Muscle layer of duodenum (tissue), 2 donors: ENCODE results near the gene HLA-C.
"Not testable (repeated sequence)": the region's sequence is repeated elsewhere in the genome, so short reads cannot be mapped to it uniquely, and the experiment has no call there.

ENCODE experiments used
- H3K27ac ChIP-seq: one replicate; pipeline ENCODE4 v1.7.0; 2013; ENCODE audit warnings: mild to moderate bottlenecking, low read length
- H3K27me3 ChIP-seq: one replicate; pipeline ENCODE4 v1.7.0; 2013; ENCODE audit warnings: low read depth, mild to moderate bottlenecking, control low read depth, low read length
- H3K36me3 ChIP-seq, 2 donors: one replicate each; pipeline ENCODE4 v1.7.0; 2013; ENCODE audit warnings: low read length in 2 of 2, control low read depth in 1 of 2, mild to moderate bottlenecking in 1 of 2; ENCODE audit not compliant: insufficient read depth in 2 of 2, control insufficient read depth in 1 of 2
- H3K4me1 ChIP-seq, 2 donors: one replicate each; pipeline ENCODE4 v1.7.0; 2013; ENCODE audit warnings: low read length in 2 of 2, mild to moderate bottlenecking in 2 of 2, control low read depth in 1 of 2, moderate library complexity in 1 of 2; ENCODE audit not compliant: insufficient read depth in 2 of 2, control insufficient read depth in 1 of 2
- H3K4me3 ChIP-seq, 2 donors: one replicate each; pipeline ENCODE4 v1.7.0; 2013; ENCODE audit warnings: low read length in 2 of 2, low read depth in 1 of 2, mild to moderate bottlenecking in 1 of 2
- H3K9me3 ChIP-seq, 2 donors: one replicate each; pipeline ENCODE4 v1.7.0; 2013; ENCODE audit warnings: low read length in 2 of 2, control low read depth in 1 of 2, mild to moderate bottlenecking in 1 of 2; ENCODE audit not compliant: control insufficient read depth in 1 of 2
- donor health status: healthy.

Gene HLA-C

DNA sequence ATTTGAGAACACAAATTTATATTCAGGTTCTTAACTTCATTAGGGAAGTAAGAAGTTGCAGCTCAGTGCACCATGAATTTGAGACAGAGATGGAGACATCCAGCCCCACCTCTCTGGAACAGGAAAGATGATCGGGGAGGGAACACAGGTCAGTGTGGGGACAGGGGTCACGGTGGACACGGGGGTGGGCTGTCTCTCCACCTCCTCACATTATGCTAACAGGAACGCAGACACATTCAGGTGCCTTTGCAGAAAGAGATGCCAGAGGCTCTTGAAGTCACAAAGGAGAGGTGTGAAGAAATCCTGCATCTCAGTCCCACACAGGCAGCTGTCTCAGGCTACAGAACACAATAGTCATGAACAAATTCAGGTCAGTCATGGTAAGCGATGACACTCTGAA lies 3.1 kb downstream of the HLA-C start:
- H3K27me3 ChIP-seq, result no peaks in the 10 kb centered on the region
- H3K4me1 ChIP-seq, result peaks cover 0 to 28% of the 10 kb centered on the region in 2 donors
- no peaks in the 10 kb centered on the region for H3K9me3 ChIP-seq
- H3K36me3 ChIP-seq, result peaks cover 0 to 25% of the 10 kb centered on the region in 2 donors
- no peak overlapping the region for H3K4me3 ChIP-seq
- no peak overlapping the region for H3K27ac ChIP-seq

DNA sequence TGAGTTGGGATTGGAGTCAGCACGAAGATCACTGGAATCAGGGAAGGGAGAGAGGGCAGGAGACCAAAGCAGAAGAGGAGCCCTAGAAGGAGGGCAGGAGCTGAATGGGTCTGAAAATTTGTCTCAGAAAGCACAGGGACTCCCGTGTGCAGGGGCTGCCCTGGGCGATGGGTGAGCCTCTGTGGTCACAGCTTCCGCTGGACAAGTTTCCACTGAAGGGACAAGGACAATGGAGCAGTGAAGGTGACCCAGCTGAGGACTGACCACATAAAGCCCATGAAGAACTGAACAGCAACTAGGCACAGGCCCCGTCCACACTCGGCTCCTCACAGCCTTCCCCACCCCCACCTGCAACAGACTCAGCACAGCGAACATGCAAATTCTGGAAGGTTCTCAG lies 3.5 kb downstream of the HLA-C start:
- Histone ChIP-seq H3K4me1 (peaks cover 0 to 28% of the 10 kb centered on the region in 2 donors), H3K9me3 (no peaks in the 10 kb centered on the region), H3K27ac (no peak overlapping the region), H3K36me3 (peaks cover 0 to 25% of the 10 kb centered on the region in 2 donors), H3K27me3 (no peaks in the 10 kb centered on the region), H3K4me3 (no peak overlapping the region)

DNA sequence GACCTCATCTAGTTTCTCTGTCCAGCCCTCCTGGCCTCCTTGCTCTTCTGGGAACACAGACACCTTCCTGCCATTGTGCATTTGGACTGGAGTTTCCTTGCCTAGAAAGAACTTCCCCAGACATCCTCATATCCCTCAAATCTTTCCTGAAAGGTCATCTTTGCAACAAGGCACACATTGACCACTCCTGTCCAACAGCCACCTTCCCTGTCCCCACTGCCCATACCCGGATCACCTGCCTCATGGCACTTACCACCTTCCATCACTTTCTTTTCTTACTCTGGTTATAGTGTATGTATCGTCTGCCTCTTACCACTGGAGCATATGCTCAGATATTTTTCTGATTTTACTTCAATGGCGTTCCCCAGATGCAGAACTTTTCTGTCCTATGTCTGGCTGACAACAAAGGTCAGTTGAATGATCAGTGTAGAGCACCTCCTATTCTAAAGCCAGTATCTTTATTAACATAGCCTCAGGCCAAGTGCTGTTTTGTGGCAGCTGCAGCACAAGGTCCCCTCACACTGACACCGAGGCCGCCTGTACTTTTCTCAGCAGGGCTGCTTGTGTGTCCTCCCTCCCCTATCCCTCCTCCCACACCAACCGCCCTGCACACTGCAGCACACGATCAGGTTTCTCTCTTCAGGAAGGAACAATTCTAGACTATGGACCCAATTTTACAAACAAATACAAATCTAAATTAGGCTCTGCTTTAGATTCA lies 4.1 kb downstream of the HLA-C start:
- peaks cover 0 to 3% of the 10 kb centered on the region in 2 donors for H3K9me3 ChIP-seq
- H3K4me1 ChIP-seq, result peaks cover 0 to 28% of the 10 kb centered on the region in 2 donors
- H3K4me3 ChIP-seq, result no peak overlapping the region
- H3K27ac ChIP-seq, result no peak overlapping the region
- H3K36me3 ChIP-seq, result peaks cover 0 to 25% of the 10 kb centered on the region in 2 donors
- no peaks in the 10 kb centered on the region for H3K27me3 ChIP-seq

DNA sequence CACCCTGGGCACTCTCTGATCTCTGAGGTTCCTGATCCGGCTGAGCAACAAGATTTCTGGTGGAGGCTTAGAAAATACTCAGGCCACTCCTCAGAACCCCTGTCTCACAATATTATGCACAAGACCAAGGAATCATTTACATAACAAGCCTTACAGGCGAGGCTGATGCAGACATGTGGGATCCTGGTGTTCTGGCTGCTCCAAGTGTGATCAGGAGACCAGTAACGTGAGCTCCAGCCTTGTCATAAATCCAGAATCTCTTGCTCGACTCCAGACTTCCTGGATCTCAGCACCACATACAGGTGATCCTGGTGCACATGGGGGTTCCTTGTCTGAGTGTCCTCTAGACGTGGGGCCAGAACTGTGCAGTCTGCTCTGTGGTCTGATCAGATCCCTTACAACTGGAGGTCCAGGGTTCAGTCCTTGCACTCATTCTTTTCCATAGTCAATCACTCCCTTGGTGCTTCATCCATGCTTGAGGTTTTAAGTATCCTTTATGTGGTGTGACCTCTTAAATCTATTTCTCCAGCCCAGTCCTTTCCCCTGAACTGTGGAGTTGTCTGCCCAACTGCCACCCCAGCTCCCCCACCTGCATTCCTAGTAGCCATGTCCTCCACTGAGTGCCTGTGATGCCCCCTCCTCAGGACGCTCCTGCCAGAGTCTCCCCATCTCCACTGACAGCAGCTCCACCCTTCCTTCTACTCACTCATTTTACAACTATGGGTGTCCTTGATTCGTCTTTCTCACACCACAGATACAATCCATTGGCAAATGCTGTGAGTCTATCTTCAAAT lies 5.1 kb downstream of the HLA-C start:
- H3K27ac ChIP-seq, result no peak overlapping the region
- no peaks in the 10 kb centered on the region for H3K27me3 ChIP-seq
- peaks cover 0 to 3% of the 10 kb centered on the region in 2 donors for H3K9me3 ChIP-seq
- peaks cover 0 to 28% of the 10 kb centered on the region in 2 donors for H3K4me1 ChIP-seq
- no peak overlapping the region for H3K4me3 ChIP-seq
- H3K36me3 ChIP-seq, result peaks cover 0 to 25% of the 10 kb centered on the region in 2 donors

DNA sequence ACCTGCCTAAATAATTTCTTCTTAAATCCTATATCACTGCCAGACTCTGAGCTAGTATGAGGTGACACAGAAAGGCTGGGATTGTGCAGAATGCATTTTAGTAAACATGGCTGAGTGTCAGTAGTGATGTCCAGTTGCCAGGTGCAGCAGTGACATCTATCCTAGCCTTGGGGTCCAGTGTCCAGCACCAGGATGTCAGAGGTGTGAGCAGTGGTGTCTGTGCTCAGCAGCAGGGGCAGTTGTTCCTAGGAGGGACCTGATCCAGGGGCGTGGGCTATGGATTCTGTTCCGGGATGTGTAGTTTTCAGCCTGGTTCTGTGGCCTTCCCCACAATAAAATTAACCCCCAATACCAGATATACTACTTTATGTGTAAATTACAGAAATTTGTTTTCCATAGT lies 6.0 kb downstream of the HLA-C start:
- Histone ChIP-seq H3K36me3 (peaks cover 0 to 25% of the 10 kb centered on the region in 2 donors), H3K27ac (no peak overlapping the region), H3K9me3 (peaks cover 0 to 3% of the 10 kb centered on the region in 2 donors), H3K27me3 (no peaks in the 10 kb centered on the region), H3K4me3 (no peak overlapping the region), H3K4me1 (peaks cover 0 to 28% of the 10 kb centered on the region in 2 donors)

DNA sequence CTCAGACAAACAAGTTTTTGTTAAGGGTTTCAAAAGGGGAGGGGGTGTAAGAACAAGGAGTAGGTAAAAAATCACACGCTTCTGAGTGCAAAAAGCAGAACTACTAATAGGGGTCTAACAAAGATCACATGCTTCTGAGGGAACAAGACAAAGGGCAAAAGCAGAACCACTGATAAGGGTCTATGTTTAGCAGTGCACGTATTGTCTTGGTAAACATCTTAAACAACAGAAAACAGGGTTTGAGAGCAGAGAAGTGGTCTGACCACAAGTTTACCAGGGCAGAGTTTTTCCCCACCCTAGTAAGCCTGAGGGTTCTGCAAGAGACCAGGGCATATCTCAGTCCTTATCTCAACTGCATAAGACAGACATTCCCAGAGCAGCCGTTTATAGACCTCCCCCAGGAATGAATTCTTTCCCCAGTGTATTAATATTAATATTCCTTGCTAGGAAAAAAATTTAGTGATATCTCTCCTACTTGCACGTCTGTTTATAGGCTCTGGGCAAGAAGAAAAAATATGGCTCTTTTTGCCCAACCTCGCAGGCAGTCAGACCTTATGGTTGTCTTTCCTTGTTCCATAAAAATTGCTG lies 8.5 kb downstream of the HLA-C start:
- not testable (repeated sequence) for H3K27me3 ChIP-seq, H3K4me3 ChIP-seq, H3K36me3 ChIP-seq, H3K9me3 ChIP-seq, H3K27ac ChIP-seq, H3K4me1 ChIP-seq

DNA sequence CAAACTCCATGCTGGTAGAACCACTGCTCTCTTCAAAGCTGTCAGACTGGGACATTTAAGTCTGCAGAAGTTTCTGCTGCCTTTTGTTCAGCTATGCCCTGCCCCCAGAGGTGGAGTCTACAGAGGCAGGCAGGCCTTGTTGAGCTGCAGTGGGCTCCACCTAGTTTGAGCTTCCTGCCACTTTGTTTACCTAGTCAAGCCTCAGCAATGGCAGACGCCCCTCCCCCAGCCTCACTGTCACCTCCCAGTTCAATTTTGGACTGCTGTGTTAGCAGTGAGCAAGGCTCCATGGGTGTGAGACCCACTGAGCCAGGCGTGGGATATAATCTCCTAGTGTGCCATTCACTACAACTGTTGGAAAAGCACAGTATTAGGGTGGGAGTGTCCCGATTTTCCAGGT lies 11.9 kb downstream of the HLA-C start:
- H3K9me3 ChIP-seq, H3K27me3 ChIP-seq, H3K4me3 ChIP-seq, H3K27ac ChIP-seq, H3K4me1 ChIP-seq, H3K36me3 ChIP-seq: not testable (repeated sequence)

DNA sequence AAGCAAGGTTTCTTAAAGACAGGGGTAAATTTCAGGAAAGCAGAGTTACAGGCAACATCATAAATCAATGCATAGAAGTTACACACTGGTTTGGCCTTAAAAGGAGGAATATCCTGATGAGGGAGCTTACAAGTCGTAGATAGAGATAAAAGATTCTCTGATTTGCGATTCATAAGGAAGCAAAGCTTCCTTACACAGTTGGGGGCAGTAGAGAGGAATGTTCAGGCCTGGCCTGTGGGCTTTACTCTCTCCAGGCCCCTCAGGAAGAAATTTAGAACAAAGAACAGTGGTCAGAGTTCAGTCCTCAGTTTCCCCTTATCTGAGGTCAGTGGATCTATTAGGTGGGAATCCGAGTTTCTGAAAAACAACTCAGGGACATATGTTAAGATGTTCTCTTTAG lies 19.3 kb downstream of the HLA-C start:
- no peaks in the 10 kb centered on the region for H3K27me3 ChIP-seq
- H3K9me3 ChIP-seq, result peaks cover 0 to 7% of the 10 kb centered on the region in 2 donors
- no peak overlapping the region for H3K27ac ChIP-seq
- H3K4me3 ChIP-seq, result no peak overlapping the region
- no peaks in the 10 kb centered on the region for H3K4me1 ChIP-seq
- H3K36me3 ChIP-seq, result no peaks in the 10 kb centered on the region

DNA sequence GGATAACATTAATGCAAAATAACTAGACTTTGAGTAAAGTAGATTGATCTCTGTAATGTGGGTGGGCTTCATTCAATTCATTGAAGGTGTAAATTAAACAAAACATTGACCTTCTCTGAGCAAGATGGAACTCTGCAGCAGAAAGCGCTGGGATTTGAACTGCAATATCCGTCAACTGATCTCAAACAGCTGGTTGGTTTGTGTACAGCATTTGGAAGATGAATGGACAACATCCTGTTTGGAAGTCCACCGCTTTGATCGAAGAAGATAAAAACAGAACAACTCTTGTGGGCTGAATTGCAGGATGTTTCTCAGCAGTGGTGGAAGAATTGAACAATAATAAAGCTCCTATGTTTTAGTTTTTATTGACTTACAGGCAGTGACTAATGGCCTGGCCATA lies 20.6 kb downstream of the HLA-C start:
- H3K27ac ChIP-seq, result no peak overlapping the region
- H3K27me3 ChIP-seq, result no peaks in the 10 kb centered on the region
- peaks cover 0 to 7% of the 10 kb centered on the region in 2 donors for H3K9me3 ChIP-seq
- no peaks in the 10 kb centered on the region for H3K36me3 ChIP-seq
- H3K4me3 ChIP-seq, result no peak overlapping the region
- no peaks in the 10 kb centered on the region for H3K4me1 ChIP-seq

DNA sequence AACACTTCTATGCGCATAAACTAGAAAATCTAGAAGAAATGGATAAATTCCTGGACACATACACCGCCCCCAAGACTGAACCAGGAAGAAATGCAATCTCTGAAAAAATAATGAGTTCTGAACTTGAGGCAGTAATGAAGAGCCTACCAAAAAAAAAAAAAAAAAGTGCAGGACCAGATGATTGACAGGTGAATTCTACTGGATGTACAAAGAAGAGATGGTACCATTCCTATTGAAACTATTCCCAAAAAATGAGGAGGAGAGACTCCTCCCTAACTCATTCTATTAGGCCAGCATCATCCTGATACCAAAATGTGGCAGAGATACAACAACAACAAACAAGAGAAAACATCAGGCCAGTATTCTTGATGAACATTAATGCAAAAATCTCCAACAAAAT lies 22.7 kb downstream of the HLA-C start:
- H3K4me1 ChIP-seq, result no peaks in the 10 kb centered on the region
- H3K36me3 ChIP-seq, result no peaks in the 10 kb centered on the region
- H3K27ac ChIP-seq, result no peak overlapping the region
- H3K9me3 ChIP-seq, result peaks cover 0 to 7% of the 10 kb centered on the region in 2 donors
- H3K4me3 ChIP-seq, result no peak overlapping the region
- no peaks in the 10 kb centered on the region for H3K27me3 ChIP-seq

DNA sequence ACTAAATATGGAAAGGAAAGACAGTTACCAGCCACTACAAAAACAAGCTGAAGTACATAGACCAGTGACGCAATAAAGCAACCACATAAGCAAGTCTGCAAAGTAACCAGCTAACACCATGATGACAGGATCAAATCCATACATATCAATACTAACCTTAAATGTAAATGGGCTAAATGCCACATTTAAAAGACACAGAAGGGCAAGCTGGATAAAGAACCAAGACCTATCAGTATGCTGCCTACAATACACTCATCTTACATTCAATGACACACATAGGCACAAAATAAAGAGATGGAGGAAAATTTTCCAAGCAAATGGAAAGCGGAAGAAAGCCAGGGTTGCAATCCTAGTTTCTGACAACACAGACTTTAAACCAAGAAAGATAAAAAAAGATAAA lies 24.1 kb downstream of the HLA-C start:
- H3K9me3 ChIP-seq, result peaks cover 0 to 7% of the 10 kb centered on the region in 2 donors
- H3K36me3 ChIP-seq, result no peaks in the 10 kb centered on the region
- H3K27ac ChIP-seq, result no peak overlapping the region
- no peaks in the 10 kb centered on the region for H3K4me1 ChIP-seq
- H3K4me3 ChIP-seq, result no peak overlapping the region
- H3K27me3 ChIP-seq, result no peaks in the 10 kb centered on the region
